ENCODE data around the gene EXO5.
"Not testable (repeated sequence)": the region's sequence is repeated elsewhere in the genome, so short reads cannot be mapped to it uniquely, and the experiment has no call there.

The EXO5 gene

DNA sequence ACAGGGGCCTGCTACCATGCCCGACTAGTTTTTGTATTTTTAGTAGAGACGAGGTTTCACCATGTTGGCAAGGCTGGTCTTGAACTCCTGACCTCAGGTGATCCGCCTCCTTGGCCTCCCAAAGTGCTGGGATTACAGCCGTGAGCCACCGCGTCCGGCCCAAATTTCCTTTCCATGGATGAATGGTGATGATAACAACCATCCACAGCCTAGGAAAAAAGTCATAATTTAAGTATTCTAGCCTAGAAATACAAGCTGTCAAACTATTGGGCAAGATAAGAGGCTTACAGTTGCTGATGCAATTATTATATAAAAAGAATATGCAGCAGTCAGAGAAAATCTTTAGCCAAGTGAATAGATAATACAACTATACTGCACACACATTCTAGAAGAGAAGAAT, 46.2 kb downstream of the EXO5 start:
- DNase-seq, result not testable (repeated sequence)

DNA sequence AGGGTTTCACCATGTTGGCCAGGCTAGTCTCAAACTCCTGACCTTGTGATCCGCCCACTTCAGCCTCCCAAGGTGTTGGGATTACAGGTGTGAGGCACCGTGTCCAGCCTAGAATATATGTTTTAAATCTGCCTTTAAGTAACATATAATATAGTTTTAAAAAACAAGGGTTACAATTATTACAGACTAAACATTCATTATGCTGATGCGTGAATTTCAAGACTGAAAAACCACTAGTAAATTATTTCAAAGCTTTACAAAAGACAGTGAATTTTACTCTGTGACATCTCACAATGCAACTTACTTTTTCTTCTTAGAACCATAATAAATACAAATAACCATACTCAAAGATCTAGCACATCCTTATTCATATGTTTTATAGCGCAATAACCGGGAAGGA, 47.6 kb downstream of the EXO5 start:
- DNase-seq, result no peak

DNA sequence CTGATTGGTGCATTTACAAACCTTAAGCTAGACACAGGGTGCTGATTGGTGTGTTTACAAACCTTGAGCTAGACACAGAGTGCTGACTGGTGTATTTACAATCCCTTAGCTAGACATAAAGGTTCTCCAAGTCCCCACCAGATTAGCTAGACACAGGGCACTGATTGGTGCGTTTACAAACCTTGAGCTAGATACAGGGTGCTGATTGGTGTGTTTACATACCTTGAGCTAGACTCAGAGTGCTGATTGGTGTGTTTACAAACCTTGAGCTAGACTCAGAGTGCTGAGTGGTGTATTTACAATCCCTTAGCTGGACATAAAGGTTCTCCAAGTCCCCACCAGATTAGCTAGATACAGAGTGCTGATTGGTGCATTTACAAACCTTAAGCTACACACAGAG, 49.7 kb downstream of the EXO5 start:
- DNase-seq, result not testable (repeated sequence)

DNA sequence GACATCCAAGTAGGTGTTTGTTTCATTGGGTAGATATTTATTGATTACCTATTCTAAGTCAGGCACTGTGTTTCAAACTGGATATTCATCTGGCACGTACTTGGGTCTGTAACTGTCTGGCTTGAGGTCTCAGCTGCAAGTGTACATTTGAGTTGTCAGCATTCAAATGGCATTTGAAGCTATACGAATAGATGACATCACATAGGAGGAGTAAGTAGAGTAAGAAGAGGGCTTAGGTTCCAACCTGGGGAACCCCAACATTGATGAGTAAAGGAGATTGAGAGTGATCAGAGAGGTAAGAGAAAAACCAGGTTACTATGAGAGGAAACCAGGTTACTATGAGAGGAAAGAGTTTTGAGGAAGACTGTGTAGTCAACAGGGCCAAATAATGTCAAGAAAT, 53.6 kb downstream of the EXO5 start:
- DNase-seq, result no peak

DNA sequence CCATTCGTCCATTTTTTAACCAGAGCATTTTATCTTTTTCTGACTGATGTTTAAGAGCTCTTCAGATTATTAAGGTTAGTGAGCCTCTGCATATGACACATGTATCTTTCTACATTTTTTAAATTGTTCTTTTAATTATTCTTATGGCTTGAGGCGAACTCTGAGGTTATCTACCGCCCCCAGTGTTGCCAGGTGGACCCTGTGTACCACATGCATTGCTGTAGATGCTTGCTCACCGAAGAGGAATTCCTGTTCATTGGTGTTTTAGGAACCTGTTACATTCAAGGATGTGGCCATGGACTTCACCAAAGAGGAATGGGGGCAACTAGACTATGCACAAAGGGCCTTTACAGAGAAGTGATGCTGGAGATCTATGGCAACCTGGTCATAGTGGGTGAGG, 54.7 kb downstream of the EXO5 start:
- DNase-seq, result no peak

DNA sequence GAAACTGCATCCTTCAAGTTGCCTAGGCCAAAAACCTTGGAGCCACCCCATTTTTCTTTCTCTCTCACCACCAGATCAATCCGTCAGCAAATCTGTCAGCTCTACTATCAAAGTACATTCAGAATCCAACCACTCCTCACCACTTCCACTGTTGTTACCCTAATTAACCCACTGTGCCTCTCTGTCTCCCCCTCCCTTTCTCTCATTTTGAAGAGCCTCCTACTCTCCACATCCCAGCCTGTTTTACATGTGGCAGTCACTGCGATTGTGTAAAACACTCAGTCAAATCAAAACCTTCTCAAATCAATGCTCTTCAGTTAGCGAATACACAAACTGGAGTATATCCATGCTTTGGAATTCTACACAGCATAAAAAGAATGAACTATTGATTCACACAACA, 55.9 kb downstream of the EXO5 start:
- no peak for DNase-seq

DNA sequence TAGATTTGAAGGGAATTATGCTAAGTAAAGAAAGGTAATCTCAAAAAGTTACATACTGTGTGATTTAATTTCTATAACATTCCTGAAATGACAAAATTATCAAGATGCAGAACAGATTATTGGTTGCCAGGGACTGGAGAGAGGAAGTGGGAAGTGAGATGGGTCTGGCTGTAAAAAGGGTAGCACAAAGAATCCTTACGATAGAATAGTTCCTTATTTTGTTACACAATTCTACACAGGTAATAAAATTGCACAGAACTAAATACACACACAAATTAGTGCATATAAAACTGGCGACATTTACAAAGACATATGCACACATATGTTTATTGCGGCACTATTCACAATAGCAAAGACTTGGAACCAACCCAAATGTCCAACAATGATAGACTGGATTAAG, 56.3 kb downstream of the EXO5 start:
- no peak for DNase-seq

All from stimulated activated CD4-positive, alpha-beta T cell treated with anti-CD3 and anti-CD28 coated beads, Interleukin-4, amount 100 ng/mL, for 4 hours (primary cell).